Activated T-cell treated with anti-CD3 and anti-CD28 coated beads for 24 hours (primary cell): ENCODE data around the gene TPRX1.
A peak's percentile ranks its signal among the peaks of the same experiment; 100 is the strongest.
"Not testable (repeated sequence)": the region's sequence is repeated elsewhere in the genome, so short reads cannot be mapped to it uniquely, and the experiment has no call there.

Experiments
- DNase-seq: peaks from one replicate; pipeline ENCODE4 v3.0.0-alpha.2; 2020; ENCODE audit warnings: low read depth

Gene TPRX1

DNA sequence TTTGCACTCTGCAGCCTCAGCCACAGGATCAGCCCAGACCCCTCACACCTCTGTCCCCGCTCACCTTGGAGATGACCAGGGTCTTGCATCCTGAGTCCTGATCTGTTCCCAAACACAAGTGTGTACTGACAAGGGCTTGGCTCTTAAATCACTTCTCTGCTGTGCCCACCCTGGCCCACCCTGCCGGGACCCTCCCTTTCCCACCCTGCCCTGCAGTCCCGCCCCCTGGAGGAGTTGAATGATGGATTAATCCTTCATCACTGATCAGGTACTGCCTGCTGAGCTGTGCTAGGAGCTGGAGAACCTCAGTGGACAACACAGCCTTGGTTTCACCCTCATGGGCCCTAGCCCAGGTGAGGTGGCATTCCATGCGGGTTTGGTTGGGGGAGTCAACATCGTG lies at the start of gene TPRX1:
Gene TPRX1, minus strand, starts transcription at position 101 of the 400 bp plus-strand sequence. Its CDS starts 12 bp downstream, at position 89.
- not testable (repeated sequence) for DNase-seq

DNA sequence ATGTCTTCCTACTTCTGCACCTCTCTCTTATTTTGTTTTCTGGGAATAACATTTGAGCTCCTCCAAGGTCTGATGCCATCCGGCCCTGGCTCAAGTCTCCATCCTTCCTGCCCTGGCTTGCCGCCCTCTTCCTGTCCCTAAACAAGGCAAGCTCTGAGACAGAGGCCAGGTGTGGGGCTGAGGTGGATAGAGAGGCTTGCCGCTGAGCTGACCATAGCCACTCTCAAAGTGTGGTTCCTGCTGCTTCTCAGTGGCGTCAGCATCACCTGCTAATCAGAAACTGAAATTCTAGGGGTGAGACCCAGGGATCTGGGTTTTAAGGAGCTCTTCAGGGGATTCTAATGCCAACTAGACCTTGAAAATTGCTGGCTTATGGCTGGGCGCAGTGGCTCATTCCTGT lies 48.7 kb upstream of the TPRX1 start:
- no peak for DNase-seq

GRCh38 chr19:47848823-47849473 lies 44.6 kb upstream of the TPRX1 start:
- no peak for DNase-seq

- DNase-seq = no peak
These were observed 44.1 kb upstream of the TPRX1 start for GRCh38 chr19:47848425-47848822.

GRCh38 chr19:47842941-47843340 lies 38.6 kb upstream of the TPRX1 start:
- no peak for DNase-seq

DNA sequence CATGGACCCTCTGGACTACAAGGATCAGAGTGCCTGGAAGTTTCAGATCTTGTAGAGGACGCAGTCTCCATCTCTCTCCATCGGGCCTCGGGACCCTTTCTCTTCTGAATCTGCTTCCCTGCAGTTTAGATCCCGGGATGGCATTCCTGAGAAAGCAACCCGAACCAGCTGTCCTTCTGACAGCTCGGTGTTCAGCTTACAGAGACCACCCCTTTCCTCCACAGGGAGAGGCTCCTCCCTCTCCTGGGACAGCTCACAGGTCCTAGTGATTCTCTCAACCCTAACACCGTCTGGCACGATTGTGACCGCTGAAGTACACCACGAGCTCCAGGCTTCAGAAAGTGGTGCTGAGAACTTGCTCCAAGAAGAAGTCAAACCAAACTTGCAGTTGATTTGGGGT lies 35.6 kb upstream of the TPRX1 start:
- no peak for DNase-seq

DNA sequence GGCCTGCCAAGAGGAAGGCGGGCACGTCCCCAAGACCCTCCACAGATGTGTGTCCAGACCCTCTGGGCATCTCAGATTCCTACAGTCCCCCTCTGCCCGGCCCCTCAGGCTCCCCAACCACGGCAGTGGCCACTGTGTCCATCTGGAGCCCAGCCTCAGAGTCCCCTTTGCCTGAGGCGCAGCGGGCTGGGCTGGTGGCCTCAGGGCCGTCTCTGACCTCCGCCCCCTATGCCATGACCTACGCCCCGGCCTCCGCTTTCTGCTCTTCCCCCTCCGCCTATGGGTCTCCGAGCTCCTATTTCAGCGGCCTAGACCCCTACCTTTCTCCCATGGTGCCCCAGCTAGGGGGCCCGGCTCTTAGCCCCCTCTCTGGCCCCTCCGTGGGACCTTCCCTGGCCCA lies 35.1 kb upstream of the TPRX1 start:
- no peak for DNase-seq

DNA sequence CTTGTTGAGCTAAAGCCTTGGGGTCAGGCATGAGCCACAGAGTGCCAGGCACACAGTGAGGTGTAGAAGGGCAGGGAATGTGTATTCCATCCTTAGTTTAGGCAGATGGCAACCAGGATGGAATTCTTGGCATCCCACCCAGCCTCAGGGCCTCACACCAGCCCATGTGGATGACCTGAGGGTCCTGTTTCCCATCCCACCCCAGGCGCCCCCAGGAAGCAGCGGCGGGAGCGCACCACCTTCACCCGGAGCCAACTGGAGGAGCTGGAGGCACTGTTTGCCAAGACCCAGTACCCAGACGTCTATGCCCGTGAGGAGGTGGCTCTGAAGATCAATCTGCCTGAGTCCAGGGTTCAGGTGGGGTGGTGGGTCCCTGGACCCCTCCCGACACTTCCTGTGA lies 31.7 kb upstream of the TPRX1 start:
- DNase-seq = no peak

DNA sequence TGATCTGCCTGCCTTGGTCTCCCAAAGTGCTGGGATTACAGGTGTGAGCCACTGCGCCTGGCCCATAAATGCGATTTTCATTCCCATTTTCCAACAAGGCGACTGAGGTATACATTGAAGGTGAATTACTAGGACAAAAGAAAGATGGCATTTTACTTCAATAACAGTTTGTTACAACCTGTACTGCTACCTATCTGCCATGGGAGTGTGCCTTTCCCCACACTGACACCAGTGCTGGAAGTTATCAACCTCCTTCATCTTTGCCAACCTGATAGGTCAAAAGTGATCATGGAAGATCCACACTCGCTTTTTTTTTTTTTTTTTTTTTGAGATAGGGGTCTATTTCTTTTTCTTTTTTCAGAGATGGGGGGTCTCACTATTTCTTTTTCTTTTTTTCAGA lies 28.4 kb upstream of the TPRX1 start:
- no peak for DNase-seq

- no peak for DNase-seq
These were observed 22.4 kb upstream of the TPRX1 start for GRCh38 chr19:47826800-47827199.

DNA sequence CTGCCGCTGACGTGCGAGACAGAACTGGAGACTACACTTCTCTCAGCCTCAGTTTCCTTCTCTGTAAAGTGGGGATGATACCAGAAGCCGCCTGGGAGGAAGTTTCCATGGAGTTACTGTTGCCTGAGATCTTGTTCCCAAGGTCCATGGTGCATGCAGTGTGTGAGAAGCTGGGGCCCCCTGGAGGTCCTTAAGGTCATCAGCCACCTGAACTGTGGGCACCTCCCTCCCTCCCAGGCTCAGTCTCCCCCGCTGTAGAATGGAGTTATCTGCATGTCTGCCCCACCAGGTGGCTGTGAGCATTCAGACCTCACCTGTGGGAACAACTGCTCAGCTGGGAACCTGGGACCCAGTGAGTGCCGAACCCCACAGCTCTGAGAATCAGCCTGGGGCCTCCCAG lies 20.0 kb upstream of the TPRX1 start:
- DNase-seq = no peak

- DNase-seq = no peak
These were observed 17.2 kb upstream of the TPRX1 start, which contains the start of gene CRX for GRCh38 chr19:47821460-47822020. TSS of gene CRX (plus strand) at chr19:47821937. CDS start at chr19:47834444, 12,507 bp downstream.

DNA sequence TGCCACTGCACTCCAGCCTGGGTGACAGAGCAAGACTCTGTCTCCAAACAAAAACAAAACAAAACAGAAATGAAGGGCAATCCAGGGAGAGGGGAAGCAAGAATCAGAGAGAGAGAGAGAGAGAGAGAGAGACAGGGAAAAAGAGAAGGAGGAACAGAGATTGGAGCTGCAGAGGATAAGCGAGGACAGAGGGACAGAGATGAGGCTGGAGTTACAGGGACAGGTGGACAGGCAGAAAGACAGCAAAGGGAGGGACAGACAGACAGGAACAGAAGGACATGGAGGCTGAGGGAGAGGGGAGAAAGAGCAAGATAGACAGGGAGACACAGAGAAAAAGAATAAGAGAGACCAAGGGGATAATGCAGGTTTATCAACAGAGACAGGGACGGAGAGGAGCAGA lies 16.1 kb upstream of the TPRX1 start:
- no peak for DNase-seq

DNA sequence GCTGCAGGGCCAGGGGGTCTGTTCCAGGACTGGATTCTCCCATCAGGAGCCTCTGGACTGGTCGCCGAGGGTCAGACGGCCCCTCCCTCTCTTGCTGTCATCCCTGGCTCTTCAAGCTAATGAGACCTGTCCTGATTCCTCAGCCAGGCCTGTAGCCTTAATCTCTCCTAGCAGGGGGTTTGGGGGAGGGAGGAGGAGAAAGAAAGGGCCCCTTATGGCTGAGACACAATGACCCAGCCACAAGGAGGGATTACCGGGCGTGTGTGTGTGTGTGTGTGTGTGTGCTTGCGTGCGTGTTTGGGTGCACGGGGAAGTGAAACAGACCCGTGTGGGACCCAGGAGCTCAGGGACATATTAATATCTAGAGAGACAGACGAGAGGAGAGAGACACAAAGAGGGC lies 15.5 kb upstream of the TPRX1 start:
- no peak for DNase-seq

DNA sequence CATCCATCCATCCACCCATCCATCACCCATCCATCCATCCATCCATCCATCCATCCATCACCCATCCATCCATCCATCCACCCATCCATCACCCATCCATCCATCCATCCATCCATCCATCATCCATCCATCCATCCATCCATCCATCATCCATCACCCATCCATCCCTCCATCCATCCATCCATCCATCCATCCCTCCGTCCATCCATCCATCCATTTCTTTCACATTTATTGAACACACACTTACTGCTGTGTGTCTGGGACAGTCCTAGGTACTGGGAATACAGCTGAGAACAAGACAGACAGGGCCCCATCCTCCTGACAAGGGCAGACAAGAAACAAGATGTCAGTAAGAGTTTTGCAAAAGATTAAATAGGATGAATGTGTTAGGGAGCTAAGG lies 13.9 kb upstream of the TPRX1 start:
- DNase-seq = not testable (repeated sequence)

DNA sequence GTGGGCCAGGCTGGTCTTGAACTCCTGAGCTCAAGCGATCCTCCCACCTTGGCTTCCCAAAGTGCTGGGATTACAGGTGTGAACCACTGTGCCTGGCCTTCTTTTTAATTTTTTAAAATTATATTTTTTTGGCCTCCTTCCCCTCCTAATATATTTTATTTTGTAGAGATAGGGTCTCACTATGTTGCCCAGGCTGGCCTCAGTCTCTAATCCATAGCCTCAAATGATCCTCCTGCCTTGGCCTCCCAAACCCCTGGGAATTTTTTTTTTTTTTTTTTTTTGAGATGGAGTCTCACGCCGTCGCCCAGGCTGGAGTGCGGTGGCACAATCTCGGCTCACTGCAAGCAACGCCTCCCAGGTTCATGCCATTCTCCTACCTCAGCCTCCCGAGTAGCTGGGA lies 11.9 kb upstream of the TPRX1 start:
- not testable (repeated sequence) for DNase-seq

DNA sequence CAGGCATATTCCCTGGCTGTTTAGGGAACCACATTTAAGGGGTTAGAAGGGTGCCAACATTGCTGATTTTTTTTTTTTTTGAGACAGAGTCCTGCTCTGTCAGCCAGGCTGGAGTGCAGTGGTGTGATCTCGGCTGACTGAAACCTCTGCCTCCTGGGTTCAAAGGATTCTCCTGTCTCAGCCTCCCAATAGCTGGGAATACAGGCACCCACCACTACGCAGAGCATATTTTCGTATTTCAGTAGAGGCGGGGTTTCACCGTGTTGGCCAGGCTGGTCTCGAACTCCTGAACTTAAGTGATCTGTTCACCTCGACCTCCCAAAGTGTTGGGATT lies 9.6 kb upstream of the TPRX1 start:
- no peak for DNase-seq

GRCh38 chr19:47813304-47813994 lies 9.1 kb upstream of the TPRX1 start:
- peak; percentile 68 for DNase-seq

GRCh38 chr19:47806435-47806834 lies 2.1 kb upstream of the TPRX1 start:
- no peak for DNase-seq

DNA sequence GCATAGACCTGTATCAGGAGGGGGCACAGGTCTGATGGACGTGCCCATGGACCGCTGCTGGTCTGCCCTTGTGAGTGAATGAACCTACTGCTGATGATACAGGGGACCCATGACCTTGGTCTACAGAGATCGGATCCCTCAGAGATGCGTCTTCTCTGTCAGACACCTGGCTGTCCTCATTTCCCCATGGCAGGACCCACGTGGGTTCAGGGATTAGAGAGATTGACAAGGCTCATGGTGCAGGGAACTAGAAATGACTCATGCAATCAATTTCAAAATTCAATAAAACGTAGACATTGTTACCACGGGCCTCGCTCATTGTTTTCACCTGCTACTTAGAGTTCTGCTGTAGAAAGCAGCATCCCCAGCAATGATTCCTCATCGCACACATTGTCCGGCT lies 962 bp upstream of the TPRX1 start:
- DNase-seq = no peak

DNA sequence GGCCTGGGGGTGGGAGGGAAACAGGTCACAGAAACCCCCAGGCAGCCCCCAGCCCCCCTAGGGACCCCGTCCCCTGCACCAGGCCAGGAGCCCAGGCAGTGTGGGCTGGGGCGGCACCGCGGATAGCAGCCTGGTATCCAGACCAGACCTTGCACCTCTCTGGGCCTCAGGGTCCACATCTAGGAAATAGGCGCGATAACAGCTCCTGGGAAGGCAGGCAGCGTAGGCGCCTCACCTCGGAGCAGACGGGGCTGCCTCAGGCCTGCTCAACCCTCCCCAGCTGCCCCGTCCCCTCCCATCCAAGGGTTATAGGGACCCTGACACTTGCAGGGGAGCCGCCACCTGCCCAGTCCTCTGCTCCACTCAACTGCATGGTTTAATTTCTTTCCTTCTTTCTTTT lies 680 bp downstream of the TPRX1 start:
- not testable (repeated sequence) for DNase-seq

- DNase-seq = not testable (repeated sequence)
These were observed 1.2 kb downstream of the TPRX1 start for GRCh38 chr19:47803148-47803547.

DNA sequence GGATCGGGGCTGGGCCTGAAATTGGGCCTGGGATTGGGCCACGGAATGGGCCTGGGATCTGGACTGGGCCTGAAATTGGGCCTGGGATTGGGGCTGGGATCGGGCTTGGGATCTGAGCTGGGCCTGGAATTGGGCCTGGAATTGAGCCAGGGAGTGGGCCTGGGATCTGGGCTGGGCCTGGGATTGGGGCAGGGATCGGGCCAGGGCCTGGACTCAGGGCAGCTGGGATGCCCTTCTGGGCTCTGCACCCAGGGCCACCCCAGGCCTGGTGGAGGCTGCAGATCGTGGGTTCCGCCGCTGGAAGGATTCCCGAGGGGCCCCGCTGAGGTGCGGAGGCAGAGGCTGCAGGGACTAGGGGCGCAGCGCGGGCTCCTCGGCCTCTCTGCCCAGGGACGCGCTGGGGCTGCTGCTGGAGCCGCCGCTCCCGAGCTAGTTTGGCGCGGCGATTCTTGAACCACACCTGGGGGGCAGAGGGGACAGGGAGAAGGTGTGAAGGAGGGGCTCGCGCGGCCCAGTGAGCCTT lies 1.8 kb downstream of the TPRX1 start:
- no peak for DNase-seq
